Measurements from ENCODE around the gene CDH13. TPM values are rescaled to one million over a fixed set of nuclear protein-coding genes. Genes with fewer than 3 reads are reported as not detected.

The CDH13 gene
- total and polyA plus RNA-seq, 2 donors (not counting 1 experiment from before 2014, with no cell fraction given) = 27.6 to 96.7 TPM

GRCh38 chr16:82741073-82741615 is 114.4 kb downstream of the CDH13 start:
- Histone ChIP-seq H3K9ac (ENCODE audit: insufficient read depth, low read length) (no peak overlapping the region), H3K9me3 (ENCODE audit: control insufficient read depth, insufficient read depth, low read depth, low read length) (no peaks in the 10 kb centered on the region), H3K79me2 (ENCODE audit: control insufficient read depth, insufficient read depth, low read length) (no peaks in the 10 kb centered on the region), H3K27ac (ENCODE audit: insufficient read depth, low read length) (no peak overlapping the region), H3K4me1 (ENCODE audit: control insufficient read depth, extremely low read depth, insufficient read depth, low read length) (no peaks in the 10 kb centered on the region), H2AFZ (ENCODE audit: low read length) (no peak overlapping the region), H3K27me3 (ENCODE audit: control insufficient read depth, insufficient read depth, low read length) (no peaks in the 10 kb centered on the region), H3K4me3 (replicated peaks in 1 of 4; ENCODE audit: control extremely low read depth in 1 of 4, insufficient read depth in 1 of 4, low read depth in 3 of 4, low read length in 4 of 4) (no peak overlapping the region), H3K36me3 (ENCODE audit: control insufficient read depth, insufficient read depth, low read length) (no peaks in the 10 kb centered on the region), H4K20me1 (ENCODE audit: control insufficient read depth, extremely low read depth, insufficient read depth, low read length) (no peaks in the 10 kb centered on the region), H3K4me2 (ENCODE audit: extremely low read depth, insufficient read depth, low read length) (no peak overlapping the region)
- TF ChIP-seq, protein P1, sequence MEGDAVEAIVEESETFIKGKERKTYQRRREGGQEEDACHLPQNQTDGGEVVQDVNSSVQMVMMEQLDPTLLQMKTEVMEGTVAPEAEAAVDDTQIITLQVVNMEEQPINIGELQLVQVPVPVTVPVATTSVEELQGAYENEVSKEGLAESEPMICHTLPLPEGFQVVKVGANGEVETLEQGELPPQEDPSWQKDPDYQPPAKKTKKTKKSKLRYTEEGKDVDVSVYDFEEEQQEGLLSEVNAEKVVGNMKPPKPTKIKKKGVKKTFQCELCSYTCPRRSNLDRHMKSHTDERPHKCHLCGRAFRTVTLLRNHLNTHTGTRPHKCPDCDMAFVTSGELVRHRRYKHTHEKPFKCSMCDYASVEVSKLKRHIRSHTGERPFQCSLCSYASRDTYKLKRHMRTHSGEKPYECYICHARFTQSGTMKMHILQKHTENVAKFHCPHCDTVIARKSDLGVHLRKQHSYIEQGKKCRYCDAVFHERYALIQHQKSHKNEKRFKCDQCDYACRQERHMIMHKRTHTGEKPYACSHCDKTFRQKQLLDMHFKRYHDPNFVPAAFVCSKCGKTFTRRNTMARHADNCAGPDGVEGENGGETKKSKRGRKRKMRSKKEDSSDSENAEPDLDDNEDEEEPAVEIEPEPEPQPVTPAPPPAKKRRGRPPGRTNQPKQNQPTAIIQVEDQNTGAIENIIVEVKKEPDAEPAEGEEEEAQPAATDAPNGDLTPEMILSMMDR (conservative IDR thresholded peaks at IDR 0.05 in 1 of 2, IDR thresholded peaks at IDR 0.05 in 1 of 2; ENCODE audit: low read depth in 1 of 2, low read length in 2 of 2) = no peak
- TF ChIP-seq EZH2 (IDR thresholded peaks at IDR 0.05; ENCODE audit: low read length, missing control alignments) = no peak
- DNase-seq (ENCODE audit: low read depth in 2 of 2) = peak in 1 of 2 donors; percentile 66

- Histone ChIP-seq H3K36me3 (ENCODE audit: control insufficient read depth, insufficient read depth, low read length) (no peaks in the 10 kb centered on the region), H3K27me3 (ENCODE audit: control insufficient read depth, insufficient read depth, low read length) (no peaks in the 10 kb centered on the region), H2AFZ (ENCODE audit: low read length) (no peak overlapping the region), H3K79me2 (ENCODE audit: control insufficient read depth, insufficient read depth, low read length) (no peaks in the 10 kb centered on the region), H3K4me2 (ENCODE audit: extremely low read depth, insufficient read depth, low read length) (no peak overlapping the region), H3K9me3 (ENCODE audit: control insufficient read depth, insufficient read depth, low read depth, low read length) (no peaks in the 10 kb centered on the region), H3K4me1 (ENCODE audit: control insufficient read depth, extremely low read depth, insufficient read depth, low read length) (no peaks in the 10 kb centered on the region), H3K9ac (ENCODE audit: insufficient read depth, low read length) (no peak overlapping the region), H3K4me3 (replicated peaks in 1 of 4; ENCODE audit: control extremely low read depth in 1 of 4, insufficient read depth in 1 of 4, low read depth in 3 of 4, low read length in 4 of 4) (no peak overlapping the region), H3K27ac (ENCODE audit: insufficient read depth, low read length) (no peak overlapping the region), H4K20me1 (ENCODE audit: control insufficient read depth, extremely low read depth, insufficient read depth, low read length) (no peaks in the 10 kb centered on the region)
- TF ChIP-seq, protein P1 (conservative IDR thresholded peaks at IDR 0.05 in 1 of 2, IDR thresholded peaks at IDR 0.05 in 1 of 2; ENCODE audit: low read depth in 1 of 2, low read length in 2 of 2) = no peak
- no peak for TF ChIP-seq EZH2 (IDR thresholded peaks at IDR 0.05; ENCODE audit: low read length, missing control alignments)
- no peak for DNase-seq (ENCODE audit: low read depth in 2 of 2)
Measured at GRCh38 chr16:82744958-82745357, 118.2 kb downstream of the CDH13 start.

- no peaks in the 10 kb centered on the region for H4K20me1 ChIP-seq (ENCODE audit: control insufficient read depth, extremely low read depth, insufficient read depth, low read length)
- no peaks in the 10 kb centered on the region for H3K4me1 ChIP-seq (ENCODE audit: control insufficient read depth, extremely low read depth, insufficient read depth, low read length)
- no peaks in the 10 kb centered on the region for H3K36me3 ChIP-seq (ENCODE audit: control insufficient read depth, insufficient read depth, low read length)
- TF ChIP-seq, protein P1 (conservative IDR thresholded peaks at IDR 0.05 in 1 of 2, IDR thresholded peaks at IDR 0.05 in 1 of 2; ENCODE audit: low read depth in 1 of 2, low read length in 2 of 2) = peak; percentile 40 to 54
- TF ChIP-seq EZH2 (IDR thresholded peaks at IDR 0.05; ENCODE audit: low read length, missing control alignments) = no peak
- no peaks in the 10 kb centered on the region for H3K9me3 ChIP-seq (ENCODE audit: control insufficient read depth, insufficient read depth, low read depth, low read length)
- H3K4me3 ChIP-seq (replicated peaks in 1 of 4; ENCODE audit: control extremely low read depth in 1 of 4, insufficient read depth in 1 of 4, low read depth in 3 of 4, low read length in 4 of 4) = no peak overlapping the region
- no peak overlapping the region for H2AFZ ChIP-seq (ENCODE audit: low read length)
- no peak overlapping the region for H3K4me2 ChIP-seq (ENCODE audit: extremely low read depth, insufficient read depth, low read length)
- DNase-seq (ENCODE audit: low read depth in 2 of 2) = peak; percentile 88 to 91
- no peaks in the 10 kb centered on the region for H3K79me2 ChIP-seq (ENCODE audit: control insufficient read depth, insufficient read depth, low read length)
- no peak overlapping the region for H3K27ac ChIP-seq (ENCODE audit: insufficient read depth, low read length)
- no peak overlapping the region for H3K9ac ChIP-seq (ENCODE audit: insufficient read depth, low read length)
- no peaks in the 10 kb centered on the region for H3K27me3 ChIP-seq (ENCODE audit: control insufficient read depth, insufficient read depth, low read length)
Measured at GRCh38 chr16:82748026-82748425, 121.3 kb downstream of the CDH13 start.

Measured in fibroblast of lung (primary cell).